NCI-H2196 treated with DMSO at 0.1 percent for 48 hours (cell line): ENCODE results near the gene ABHD15.

Source experiments
- DNase-seq: peaks from one replicate; lab custom pipeline; 2025; ENCODE audit not compliant: unreplicated experiment; lab: John Stamatoyannopoulos, UW

The ABHD15 gene

GRCh38 chr17:29582772-29583171 lies 15.9 kb upstream of the ABHD15 start:
- no peak for DNase-seq

DNA sequence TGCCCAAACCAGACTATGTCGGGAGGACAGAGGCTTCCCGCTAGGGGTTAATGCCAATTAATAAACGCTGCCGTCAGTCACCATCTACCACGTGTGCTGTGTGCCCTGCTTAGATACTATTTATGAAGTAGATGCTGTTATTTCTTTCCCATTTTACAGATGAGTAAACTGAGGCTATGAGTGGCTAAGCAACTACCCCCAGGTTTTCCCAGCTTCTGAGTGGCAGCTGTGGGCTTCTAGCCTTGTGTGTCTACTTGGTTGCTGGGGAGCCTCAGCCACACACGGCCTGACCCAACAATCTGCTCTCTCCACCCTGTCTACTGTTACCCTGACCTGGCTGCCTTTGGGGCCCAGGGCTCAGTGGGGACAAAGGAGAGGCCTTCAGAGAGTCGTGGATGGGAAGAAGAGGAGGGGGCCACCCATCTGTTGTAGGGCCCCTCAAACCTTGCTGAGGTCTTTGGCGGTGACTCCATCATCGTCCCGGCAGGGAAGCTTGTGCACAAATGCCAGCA lies 15.5 kb upstream of the ABHD15 start:
- no peak for DNase-seq

DNA sequence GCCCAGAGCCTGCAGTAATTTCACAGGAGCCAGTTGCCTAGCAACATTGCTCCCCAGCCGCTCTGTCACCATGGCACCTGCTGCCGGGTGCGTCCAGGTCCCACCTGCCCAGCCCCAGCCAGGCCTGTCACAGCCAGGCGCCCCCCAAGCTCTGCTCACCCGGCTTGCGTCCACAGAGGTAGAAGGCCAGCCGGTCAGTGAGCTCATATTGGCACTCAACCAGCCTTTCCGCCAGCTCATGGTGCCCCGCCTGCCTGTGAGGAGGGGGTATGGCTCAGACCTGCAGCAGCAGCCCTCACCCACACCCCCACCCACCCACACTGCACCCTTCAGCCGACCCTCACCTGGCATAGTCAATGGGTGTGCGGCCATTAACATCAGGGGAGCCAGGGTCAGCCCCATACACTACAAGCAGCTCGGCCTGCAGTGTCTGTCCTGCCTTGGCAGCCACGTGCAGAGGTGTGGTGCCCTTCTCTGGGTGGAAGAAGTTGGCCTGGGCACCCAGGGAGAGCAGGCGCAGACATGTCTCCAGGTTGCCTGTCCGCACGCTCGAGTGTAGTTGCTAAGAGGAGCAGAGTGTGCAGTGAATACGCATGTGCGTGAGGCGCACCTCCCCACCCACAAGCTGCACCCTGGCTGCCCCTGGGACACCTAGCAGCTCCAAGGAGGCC lies 14.9 kb upstream of the ABHD15 start:
- DNase-seq, result no peak

DNA sequence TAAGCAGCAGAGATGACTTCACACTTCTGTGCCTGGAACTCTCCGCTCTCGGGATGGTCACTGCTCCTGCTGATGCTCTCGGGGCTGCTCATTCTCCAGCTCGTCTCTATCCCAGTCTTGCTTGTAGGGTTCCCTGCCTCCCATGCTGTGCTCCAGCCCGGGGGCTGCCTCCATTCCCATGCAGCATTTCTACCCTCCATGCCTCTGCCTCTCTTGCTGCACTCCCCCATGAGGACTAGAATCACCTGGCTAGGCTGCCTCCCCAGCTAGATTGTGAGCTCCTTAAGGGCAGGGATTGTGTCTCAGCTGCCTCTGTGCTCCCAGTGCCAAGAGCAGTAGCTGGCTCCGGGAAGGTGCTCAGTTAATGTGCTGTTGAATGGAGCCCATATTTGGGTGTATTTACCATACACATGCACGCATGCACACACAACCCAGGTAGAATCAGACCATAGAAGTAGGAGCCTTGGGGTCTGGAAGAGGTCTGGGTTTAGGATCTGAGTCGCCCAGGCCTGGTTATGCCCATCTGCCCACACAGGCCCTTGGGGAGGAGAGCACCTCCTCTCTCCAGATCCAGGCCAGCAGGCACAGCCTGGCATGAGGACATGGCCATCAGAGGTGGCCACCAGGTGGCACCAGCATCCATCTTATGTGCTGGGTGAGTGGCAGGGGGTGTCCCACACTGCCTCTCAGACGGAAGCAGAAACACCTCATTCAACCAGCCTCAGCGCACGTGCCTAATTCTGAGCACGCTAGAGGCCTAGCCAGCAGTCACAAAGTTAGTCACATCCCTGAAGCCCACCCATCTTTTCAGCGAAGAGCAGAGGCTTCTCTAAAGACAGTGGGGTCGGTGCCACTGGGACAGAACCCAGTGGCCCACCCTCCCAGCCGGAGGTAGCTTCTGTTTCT lies 13.3 kb upstream of the ABHD15 start:
- no peak for DNase-seq

GRCh38 chr17:29578626-29579485 lies 12.0 kb upstream of the ABHD15 start:
- no peak for DNase-seq

DNA sequence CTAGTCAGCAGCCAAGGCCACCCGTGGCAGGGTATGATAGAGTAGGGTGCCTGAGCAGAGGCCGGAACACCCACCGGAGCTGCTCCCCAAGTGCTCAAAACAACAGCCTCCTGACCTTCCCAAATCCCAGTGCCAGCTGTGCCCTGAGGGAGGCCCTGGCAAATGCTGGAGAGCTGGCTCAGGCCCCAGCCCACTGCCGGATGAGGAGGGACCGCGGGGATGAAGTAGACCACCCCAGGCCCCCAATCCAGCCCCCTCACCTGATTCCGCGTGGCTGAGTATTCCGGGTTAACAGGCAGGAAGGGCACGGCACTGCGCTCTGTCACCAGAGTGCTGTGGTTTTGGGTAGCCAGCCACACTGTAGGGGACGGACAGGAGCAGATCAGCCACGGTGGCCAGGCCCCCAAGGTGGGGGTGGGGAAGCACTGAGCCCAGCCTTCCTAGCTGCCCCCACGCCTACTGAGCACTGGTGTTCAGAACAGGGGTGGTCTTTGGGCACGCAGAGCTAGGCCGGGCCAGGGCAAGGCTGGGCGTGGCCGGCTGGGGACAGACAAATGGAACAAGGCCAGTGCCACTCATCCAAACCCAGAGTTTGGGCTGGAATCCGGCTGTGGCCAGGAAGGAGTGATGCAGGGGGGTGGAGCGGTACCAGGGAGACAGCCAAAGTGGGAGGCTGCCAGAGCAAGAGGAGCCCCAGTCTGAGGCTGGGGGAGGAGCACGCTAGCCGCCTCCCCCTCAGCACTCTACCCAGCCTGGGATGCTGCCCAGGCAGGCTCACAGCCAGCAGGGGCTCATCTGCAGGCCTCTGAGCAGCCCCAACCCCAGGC lies 10.8 kb upstream of the ABHD15 start:
- no peak for DNase-seq

- no peak for DNase-seq
Measured at GRCh38 chr17:29577001-29577370, 10.1 kb upstream of the ABHD15 start.

DNA sequence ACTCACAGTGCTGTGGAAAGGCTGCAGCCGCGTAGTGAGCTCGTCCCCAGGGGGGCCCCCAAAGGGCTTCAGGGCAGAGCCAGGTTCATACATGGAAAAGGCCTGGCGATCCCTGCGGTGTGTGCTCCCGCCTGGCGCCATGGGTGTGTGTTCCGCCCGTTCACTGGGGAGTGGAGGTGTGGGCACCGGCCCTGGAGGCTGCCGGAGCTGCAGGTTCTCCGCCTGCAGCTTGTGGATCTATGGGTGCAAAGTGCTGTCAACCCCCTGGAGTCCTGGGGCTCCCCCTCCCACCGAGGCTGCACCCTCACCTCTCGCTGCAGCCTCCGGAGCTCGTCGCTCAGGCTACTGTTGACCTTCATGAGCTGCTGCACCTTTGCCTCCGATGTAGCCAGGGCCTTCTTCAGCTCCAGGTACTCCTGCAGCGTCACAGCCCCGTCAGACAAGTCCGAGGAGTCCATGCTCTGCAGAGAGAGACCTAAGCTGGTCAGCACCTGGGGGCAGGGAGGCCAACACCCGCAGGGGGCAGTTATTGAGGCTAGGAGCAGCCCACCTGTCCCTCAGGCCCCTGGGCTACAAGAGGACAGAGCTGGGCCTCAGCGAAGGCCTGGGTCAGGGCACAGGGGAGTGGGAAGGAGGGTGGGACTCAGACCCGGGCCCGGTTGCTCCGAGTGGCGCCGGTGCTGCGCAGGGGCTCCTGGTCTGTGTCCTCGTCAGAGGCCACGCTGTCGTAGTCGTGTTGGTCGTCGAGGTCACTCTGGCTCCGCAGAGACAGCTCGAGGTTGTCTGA lies 9.6 kb upstream of the ABHD15 start:
- no peak for DNase-seq

DNA sequence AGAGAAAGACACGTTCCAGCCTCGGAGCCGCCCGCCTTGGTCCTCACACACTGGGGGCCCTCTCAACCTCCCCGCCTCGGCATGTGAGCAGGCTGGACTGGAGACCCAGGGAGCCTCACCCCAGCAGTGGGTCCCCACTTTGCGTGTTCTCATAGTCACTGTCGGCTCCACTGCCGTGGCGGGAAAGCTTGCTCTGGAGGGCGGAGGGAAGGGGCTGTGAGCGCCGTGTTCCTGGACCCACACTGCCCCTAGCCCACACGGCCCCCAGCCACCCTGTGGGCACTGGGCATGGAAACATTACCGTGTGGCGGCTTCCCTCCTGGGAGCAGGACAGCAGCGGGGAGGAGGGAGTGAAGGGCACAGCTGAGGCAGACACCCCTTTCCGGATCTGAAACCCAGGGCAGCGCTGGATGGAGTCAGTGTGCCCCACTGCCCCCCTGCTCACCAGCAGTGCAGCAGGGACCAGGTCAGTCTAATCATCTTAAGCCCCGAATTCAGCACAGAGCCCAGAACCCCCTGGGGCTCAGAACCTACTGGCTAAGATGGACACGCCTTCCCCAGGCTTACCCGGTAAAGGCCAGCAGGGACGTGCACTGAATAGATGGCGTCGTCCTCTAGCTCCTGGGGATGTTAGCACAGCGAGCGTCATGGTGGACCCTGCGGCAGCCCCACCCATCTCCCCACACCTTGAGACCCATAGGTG lies 8.8 kb upstream of the ABHD15 start:
- DNase-seq, result no peak

DNA sequence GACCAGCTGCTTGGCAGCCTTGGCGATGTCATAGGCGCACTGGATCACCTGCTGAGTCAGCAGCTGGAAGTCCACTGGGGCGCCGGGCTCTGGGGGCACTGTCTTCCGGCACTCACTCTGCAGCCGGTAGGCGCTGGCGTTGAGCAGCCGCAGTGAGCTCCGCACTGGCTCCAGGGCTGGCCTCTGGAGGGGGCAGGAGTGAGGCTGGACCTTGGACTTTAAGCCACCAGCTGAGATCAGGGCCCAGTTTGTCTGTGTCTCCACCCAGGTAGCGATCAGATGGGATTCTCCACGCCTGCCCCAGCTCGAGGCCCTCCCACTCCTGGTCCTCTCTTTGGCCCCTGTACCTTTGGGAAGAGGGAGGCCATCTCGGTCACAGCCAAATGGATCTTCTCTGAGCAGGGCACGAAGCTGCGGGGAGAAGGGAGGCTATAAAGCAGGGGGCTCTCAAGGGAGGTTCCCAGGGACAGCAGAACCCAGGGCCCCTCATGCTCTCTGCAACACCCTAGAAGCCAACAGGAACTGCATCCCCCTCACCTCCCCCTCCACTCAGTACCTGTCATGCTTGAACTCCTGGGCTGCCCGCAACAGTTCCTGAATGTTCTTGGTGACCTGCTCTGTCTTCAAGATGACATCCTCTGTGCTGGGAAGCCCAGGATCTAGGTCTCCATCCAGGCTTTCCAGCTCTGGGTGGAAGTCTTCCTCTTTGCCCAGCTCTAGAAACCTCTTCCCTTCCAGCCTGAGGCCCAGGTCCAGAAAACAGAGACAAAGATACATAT lies 8.1 kb upstream of the ABHD15 start:
- no peak for DNase-seq

DNA sequence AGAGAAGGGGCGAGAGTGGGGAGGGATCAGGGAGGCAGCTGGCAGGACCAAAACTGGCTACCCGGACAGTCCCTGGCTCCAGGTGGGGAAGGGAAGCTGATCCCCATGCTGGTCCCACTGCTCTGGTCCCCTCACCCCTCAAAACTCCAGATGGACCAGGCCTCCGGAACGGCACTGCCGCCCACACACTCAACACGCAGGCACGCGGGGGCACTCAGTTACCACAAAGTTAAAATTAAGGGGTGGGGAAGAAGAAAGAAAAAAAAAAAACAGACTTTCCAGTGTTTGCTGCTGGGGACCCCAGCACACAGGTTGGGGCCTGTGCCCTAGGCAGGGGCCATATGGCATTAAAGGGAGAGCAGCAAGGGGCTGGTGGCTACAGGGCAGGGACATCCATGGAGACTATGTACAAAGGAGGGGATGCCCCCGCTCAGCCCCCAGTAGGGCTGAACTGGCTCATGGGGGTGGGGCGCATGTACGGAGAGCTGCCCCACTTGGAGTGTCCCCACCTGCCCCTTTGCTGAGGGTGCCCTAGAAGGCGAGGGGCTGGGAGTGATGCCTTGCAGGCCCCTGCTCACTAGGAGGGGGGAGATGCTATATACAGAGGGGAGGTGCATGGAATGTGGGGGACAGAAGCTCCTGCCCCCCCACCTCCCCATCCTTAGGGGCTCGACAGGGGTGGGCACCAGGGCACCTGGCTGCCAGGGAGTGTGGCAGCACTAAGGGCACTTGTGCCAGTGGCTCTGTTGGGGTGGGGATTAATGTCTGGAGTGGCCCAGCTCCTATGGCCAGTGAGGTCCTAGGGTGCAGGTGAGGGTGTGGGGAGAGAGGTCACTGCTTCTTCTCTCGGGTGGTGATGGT lies 7.3 kb upstream of the ABHD15 start:
- DNase-seq, result no peak

GRCh38 chr17:29573558-29573869 lies 6.7 kb upstream of the ABHD15 start:
- no peak for DNase-seq

- no peak for DNase-seq
Measured at GRCh38 chr17:29572691-29573557, 6.1 kb upstream of the ABHD15 start.

DNA sequence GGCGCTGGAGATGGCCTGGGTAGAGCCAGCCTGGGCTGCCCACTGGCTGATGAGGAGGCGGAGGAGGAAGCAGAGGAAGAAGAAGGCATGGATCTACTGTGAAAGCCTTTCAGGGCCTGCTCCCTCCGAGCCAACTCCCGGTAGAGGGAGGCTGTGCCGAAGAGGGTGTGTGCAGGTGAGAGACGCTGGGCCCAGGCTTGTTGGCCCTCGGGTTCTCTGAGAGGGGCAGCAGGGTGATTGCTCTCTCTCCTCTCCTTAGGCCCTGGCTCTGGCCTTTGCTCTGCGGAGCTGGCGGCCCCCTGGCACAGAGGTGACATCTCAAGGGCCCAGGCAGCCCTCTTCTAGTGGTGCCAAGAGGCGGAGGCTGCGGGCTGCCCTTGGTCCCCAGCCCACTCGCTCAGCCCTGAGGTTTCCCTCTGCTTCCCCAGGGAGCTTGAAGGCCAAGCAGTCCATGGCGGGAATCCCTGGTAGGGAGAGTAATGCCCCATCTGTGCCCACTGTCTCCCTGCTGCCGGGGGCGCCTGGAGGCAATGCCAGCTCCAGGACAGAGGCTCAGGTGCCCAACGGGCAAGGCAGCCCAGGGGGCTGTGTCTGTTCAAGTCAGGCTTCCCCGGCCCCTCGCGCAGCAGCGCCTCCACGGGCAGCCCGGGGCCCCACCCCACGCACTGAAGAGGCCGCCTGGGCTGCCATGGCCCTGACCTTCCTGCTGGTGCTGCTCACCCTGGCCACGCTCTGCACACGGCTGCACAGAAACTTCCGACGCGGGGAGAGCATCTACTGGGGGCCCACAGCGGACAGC lies 5.2 kb upstream of the ABHD15 start:
- no peak for DNase-seq

DNA sequence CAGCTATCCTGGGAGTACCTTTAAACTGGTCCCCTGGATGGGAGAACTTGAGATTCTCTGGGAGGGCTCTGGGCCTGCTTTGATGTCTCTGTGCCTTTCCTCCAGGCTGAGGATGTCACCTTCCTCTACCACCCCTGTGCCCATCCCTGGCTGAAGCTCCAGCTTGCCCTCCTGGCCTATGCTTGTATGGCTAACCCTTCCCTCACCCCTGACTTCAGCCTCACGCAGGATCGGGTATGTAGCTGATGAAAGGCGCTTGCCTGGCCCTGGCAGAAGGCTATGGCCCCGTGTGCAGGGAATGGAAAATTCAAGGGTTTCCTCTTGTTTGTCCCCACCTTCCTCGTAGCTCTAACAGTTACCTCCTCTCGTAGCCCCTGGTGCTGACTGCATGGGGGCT lies 4.6 kb upstream of the ABHD15 start:
- DNase-seq, result no peak

DNA sequence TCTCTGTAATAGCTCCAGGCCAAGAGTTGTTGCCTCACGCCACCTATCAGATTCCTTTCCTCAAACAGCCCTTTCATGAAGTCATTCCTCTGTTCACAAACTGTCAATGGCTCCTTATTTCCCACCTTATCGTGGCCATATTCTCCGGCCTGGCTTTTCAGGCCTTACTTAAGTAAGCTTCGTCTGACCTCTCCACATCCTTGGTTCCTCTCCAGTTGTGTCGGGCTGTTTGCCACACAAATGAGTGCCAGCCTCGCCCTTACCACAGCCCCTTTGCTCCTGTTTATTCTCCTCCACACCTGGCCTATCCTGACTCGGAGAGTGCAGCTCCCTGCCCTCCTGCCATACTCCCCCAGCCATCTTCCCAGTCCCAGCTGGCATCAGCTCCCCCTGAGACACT lies 3.7 kb upstream of the ABHD15 start:
- DNase-seq, result no peak
